B cell (primary cell): ENCODE results near the gene DENND4B.
"Not testable (repeated sequence)": the region's sequence is repeated elsewhere in the genome, so short reads cannot be mapped to it uniquely, and the experiment has no call there.

Source experiments
- EZH2 ChIP-seq: IDR thresholded peaks from 2 replicates; pipeline ENCODE4 v1.6.1; 2012; ENCODE audit warnings: borderline replicate concordance, low read depth, mild to moderate bottlenecking, moderate library complexity, low read length; ENCODE audit not compliant: insufficient read depth, poor library complexity, severe bottlenecking
- TF ChIP-seq, protein P1 (sequence below): fragments of 200-600 bp; IDR thresholded peaks from one replicate; pipeline ENCODE4 v1.8.0; 2022; ENCODE audit warnings: antibody characterized with exemption, mild to moderate bottlenecking

DNA sequence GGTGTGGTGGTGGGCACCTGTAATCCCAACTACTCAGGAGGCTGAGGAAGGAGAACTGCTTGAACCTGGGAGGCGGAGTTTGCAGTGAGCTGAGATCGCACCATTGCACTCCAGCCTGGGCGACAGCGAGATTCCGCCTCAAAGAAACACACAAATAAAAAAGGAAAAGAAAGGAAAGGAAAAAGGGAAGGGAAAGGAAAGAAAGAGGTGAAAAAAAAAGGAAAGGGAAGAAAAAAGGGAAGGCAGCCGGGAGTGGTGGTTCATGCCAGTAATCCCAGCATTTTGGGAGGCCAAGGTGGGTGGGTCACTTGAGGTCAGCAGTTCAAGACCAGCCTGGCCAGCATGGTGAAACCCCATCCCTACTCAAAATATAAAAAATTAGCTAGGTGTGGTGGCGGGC is 55.5 kb downstream of the DENND4B start:
- TF ChIP-seq, protein P1, sequence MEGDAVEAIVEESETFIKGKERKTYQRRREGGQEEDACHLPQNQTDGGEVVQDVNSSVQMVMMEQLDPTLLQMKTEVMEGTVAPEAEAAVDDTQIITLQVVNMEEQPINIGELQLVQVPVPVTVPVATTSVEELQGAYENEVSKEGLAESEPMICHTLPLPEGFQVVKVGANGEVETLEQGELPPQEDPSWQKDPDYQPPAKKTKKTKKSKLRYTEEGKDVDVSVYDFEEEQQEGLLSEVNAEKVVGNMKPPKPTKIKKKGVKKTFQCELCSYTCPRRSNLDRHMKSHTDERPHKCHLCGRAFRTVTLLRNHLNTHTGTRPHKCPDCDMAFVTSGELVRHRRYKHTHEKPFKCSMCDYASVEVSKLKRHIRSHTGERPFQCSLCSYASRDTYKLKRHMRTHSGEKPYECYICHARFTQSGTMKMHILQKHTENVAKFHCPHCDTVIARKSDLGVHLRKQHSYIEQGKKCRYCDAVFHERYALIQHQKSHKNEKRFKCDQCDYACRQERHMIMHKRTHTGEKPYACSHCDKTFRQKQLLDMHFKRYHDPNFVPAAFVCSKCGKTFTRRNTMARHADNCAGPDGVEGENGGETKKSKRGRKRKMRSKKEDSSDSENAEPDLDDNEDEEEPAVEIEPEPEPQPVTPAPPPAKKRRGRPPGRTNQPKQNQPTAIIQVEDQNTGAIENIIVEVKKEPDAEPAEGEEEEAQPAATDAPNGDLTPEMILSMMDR, result not testable (repeated sequence)
- TF ChIP-seq EZH2, result not testable (repeated sequence)
